Vagina (tissue), 2 donors: ENCODE data around the gene CBLN3. TPM values are rescaled to one million over a fixed set of nuclear protein-coding genes. Genes with fewer than 3 reads are reported as not detected.
A peak's percentile ranks its signal among the peaks of the same experiment; 100 is the strongest.

Source experiments
- DNase-seq, 2 donors: peaks; one replicate each; pipeline ENCODE4 v3.0.0-alpha.2; 2017; ENCODE audit errors: extremely low spot score in 2 of 2
- H3K27ac ChIP-seq: fragments of 200-600 bp; sonication (generic); one replicate; pipeline ENCODE4 v1.5.1; 2019
- H3K27me3 ChIP-seq: fragments of 200-600 bp; sonication (generic); one replicate; pipeline ENCODE4 v1.5.1; 2019
- H3K36me3 ChIP-seq, 2 donors: fragments of 200-600 bp; sonication (generic); one replicate each; pipeline ENCODE4 v1.5.1; 2017 to 2019
- H3K4me1 ChIP-seq: fragments of 200-600 bp; sonication (generic); one replicate; pipeline ENCODE4 v1.5.1; 2019
- H3K4me3 ChIP-seq, 2 donors: fragments of 200-600 bp; sonication (generic); 1 replicate in 1 of 2; 2 replicates in 1 of 2; pipeline ENCODE4 v1.5.1; 2016 to 2019
- H3K9me3 ChIP-seq: fragments of 200-600 bp; sonication (generic); one replicate; pipeline ENCODE4 v1.5.1; 2019
- CTCF ChIP-seq, 3 experiments: fragments of 450-650 bp in 2 of 3; fragments of 200-600 bp in 1 of 3; sonication (generic) in 1 of 3; IDR thresholded peaks; one replicate each; pipeline ENCODE4 v1.5.1; 2017 to 2019; ENCODE audit warnings: antibody characterized with exemption in 3 of 3, mild to moderate bottlenecking in 2 of 3, moderate library complexity in 2 of 3
- POLR2A ChIP-seq, 2 donors: fragments of 450-650 bp; IDR thresholded peaks; one replicate each; pipeline ENCODE4 v1.6.1; 2017; ENCODE audit warnings: antibody characterized with exemption in 2 of 2, mild to moderate bottlenecking in 2 of 2, moderate library complexity in 2 of 2
- POLR2AphosphoS5 ChIP-seq, 2 donors: sonication (generic); formaldehyde crosslinking; IDR thresholded peaks; one replicate each; pipeline ENCODE4 v1.9.0; 2017; ENCODE audit warnings: antibody characterized with exemption in 2 of 2, mild to moderate bottlenecking in 2 of 2, low read depth in 1 of 2; ENCODE audit not compliant: insufficient read depth in 1 of 2
- intact Hi-C: fragments of 100-400 bp; cut with DNase I; formaldehyde crosslinking; loops from one replicate; pipeline ENCODE4 v1.15.1; 2023
- total RNA-seq: library from RNA; depleted of rRNA; stranded (reverse); fragments of >200 nt; gene quantifications from one replicate; pipeline ENCODE4 v1.2.3, GENCODE V29; 2016

CBLN3 gene
- total RNA-seq, 1 donor from 2014 or later, result 1.7 TPM

GRCh38 chr14:24426912-24427536 is 2.4 kb downstream of the CBLN3 start:
- H3K9me3 ChIP-seq, result no peaks in the 10 kb centered on the region
- no peaks in the 10 kb centered on the region for H3K27me3 ChIP-seq
- H3K27ac ChIP-seq, result no peak overlapping the region
- H3K4me3 ChIP-seq, result no peak overlapping the region
- H3K4me1 ChIP-seq, result peaks cover 49% of the 10 kb centered on the region
- TF ChIP-seq POLR2AphosphoS5 (IDR thresholded peaks at IDR 0.05; ENCODE audit: insufficient read depth in 1 of 2, low read depth in 1 of 2) (no peak), POLR2A (IDR thresholded peaks at IDR 0.05) (no peak), CTCF (IDR thresholded peaks at IDR 0.05) (no peak)
- DNase-seq, result peak; percentile 86 to 89
- H3K36me3 ChIP-seq, result peaks cover 0 to 3% of the 10 kb centered on the region in 2 donors
- intact Hi-C loops, result no loop called here

GRCh38 chr14:24426150-24426911 is 3.1 kb downstream of the CBLN3 start:
- intact Hi-C loops, result no loop called here
- Histone ChIP-seq H3K4me3 (no peak overlapping the region), H3K4me1 (peaks cover 42% of the 10 kb centered on the region), H3K9me3 (no peaks in the 10 kb centered on the region), H3K27me3 (no peaks in the 10 kb centered on the region), H3K36me3 (no peaks in the 10 kb centered on the region), H3K27ac (no peak overlapping the region)
- DNase-seq, result peak in 1 of 2 donors; percentile 6
- TF ChIP-seq POLR2A (IDR thresholded peaks at IDR 0.05) (no peak), POLR2AphosphoS5 (IDR thresholded peaks at IDR 0.05; ENCODE audit: insufficient read depth in 1 of 2, low read depth in 1 of 2) (no peak), CTCF (IDR thresholded peaks at IDR 0.05) (no peak)

GRCh38 chr14:24425704-24426103 is 3.8 kb downstream of the CBLN3 start:
- Histone ChIP-seq H3K27ac (no peak overlapping the region), H3K27me3 (no peaks in the 10 kb centered on the region), H3K4me1 (peaks cover 36% of the 10 kb centered on the region), H3K9me3 (no peaks in the 10 kb centered on the region), H3K36me3 (no peaks in the 10 kb centered on the region), H3K4me3 (no peak overlapping the region)
- TF ChIP-seq POLR2A (IDR thresholded peaks at IDR 0.05) (no peak), POLR2AphosphoS5 (IDR thresholded peaks at IDR 0.05; ENCODE audit: insufficient read depth in 1 of 2, low read depth in 1 of 2) (peak in 1 of 2 donors; percentile 57)
- no peak for DNase-seq
- intact Hi-C loops, result no loop called here

- H3K36me3 ChIP-seq, result no peaks in the 10 kb centered on the region
- peaks cover 37% of the 10 kb centered on the region for H3K4me1 ChIP-seq
- H3K27ac ChIP-seq, result no peak overlapping the region
- no peaks in the 10 kb centered on the region for H3K27me3 ChIP-seq
- H3K9me3 ChIP-seq, result no peaks in the 10 kb centered on the region
- intact Hi-C loops, result no loop called here
- no peak for TF ChIP-seq POLR2A (IDR thresholded peaks at IDR 0.05)
- TF ChIP-seq CTCF (IDR thresholded peaks at IDR 0.05), result no peak
- no peak for TF ChIP-seq POLR2AphosphoS5 (IDR thresholded peaks at IDR 0.05; ENCODE audit: insufficient read depth in 1 of 2, low read depth in 1 of 2)
- DNase-seq, result no peak
- H3K4me3 ChIP-seq, result no peak overlapping the region
Observed at GRCh38 chr14:24422694-24423601, 6.5 kb downstream of the CBLN3 start.

GRCh38 chr14:24422261-24422660 is 7.2 kb downstream of the CBLN3 start:
- no peak for DNase-seq
- Histone ChIP-seq H3K4me1 (peaks cover 32% of the 10 kb centered on the region), H3K27ac (no peak overlapping the region), H3K36me3 (no peaks in the 10 kb centered on the region), H3K4me3 (no peak overlapping the region), H3K9me3 (no peaks in the 10 kb centered on the region), H3K27me3 (no peaks in the 10 kb centered on the region)
- TF ChIP-seq CTCF (IDR thresholded peaks at IDR 0.05) (no peak), POLR2A (IDR thresholded peaks at IDR 0.05) (no peak), POLR2AphosphoS5 (IDR thresholded peaks at IDR 0.05; ENCODE audit: insufficient read depth in 1 of 2, low read depth in 1 of 2) (no peak)
- intact Hi-C loops, result no loop called here
